Hematopoietic multipotent progenitor cell (in vitro differentiated cells): ENCODE measurements around the gene ZNF680. TPM values are rescaled to one million over a fixed set of nuclear protein-coding genes. Genes with fewer than 3 reads are reported as not detected.
A peak's percentile ranks its signal among the peaks of the same experiment; 100 is the strongest.
"Not testable (repeated sequence)": the region's sequence is repeated elsewhere in the genome, so short reads cannot be mapped to it uniquely, and the experiment has no call there.

Experiments
- DNase-seq, 3 donors: peaks; one replicate each; pipeline ENCODE4 v3.0.0-alpha.2; 2011 to 2015; ENCODE audit warnings: low read depth in 2 of 3, low spot score in 2 of 3
- total RNA-seq: library from RNA; depleted of rRNA; stranded (reverse); fragments of >200 nt; gene quantifications from one replicate; pipeline ENCODE4 v1.2.3, GENCODE V29; 2012

Gene ZNF680
- 4.6 TPM for total RNA-seq

GRCh38 chr7:64562626-64563278, at the start of gene ZNF680:
Gene ZNF680 (minus strand): TSS chr7:64563071. CDS start chr7:64562954, 117 bp downstream.
- peak; percentile 61 to 96 (median 89) for DNase-seq

- DNase-seq = no peak
Measured at GRCh38 chr7:64612452-64612851, 49.6 kb upstream of the ZNF680 start.

- no peak for DNase-seq
Measured at GRCh38 chr7:64611717-64612116, 48.8 kb upstream of the ZNF680 start.

GRCh38 chr7:64610997-64611396, 48.1 kb upstream of the ZNF680 start:
- no peak for DNase-seq

- no peak for DNase-seq
Measured at GRCh38 chr7:64608116-64608910, 45.4 kb upstream of the ZNF680 start.

GRCh38 chr7:64606385-64606784, 43.5 kb upstream of the ZNF680 start:
- no peak for DNase-seq

GRCh38 chr7:64603271-64603670, 40.4 kb upstream of the ZNF680 start:
- no peak for DNase-seq

GRCh38 chr7:64602518-64602917, 39.6 kb upstream of the ZNF680 start:
- no peak for DNase-seq

GRCh38 chr7:64602086-64602485, 39.2 kb upstream of the ZNF680 start:
- no peak for DNase-seq

GRCh38 chr7:64599359-64599758, 36.5 kb upstream of the ZNF680 start:
- DNase-seq = no peak

- no peak for DNase-seq
Measured at GRCh38 chr7:64590971-64591370, 28.1 kb upstream of the ZNF680 start.

GRCh38 chr7:64581926-64582894, 19.3 kb upstream of the ZNF680 start:
- DNase-seq = no peak

- no peak for DNase-seq
Measured at GRCh38 chr7:64581391-64581790, 18.5 kb upstream of the ZNF680 start.

- peak in 2 of 3 donors; percentile 29 to 45 for DNase-seq
Measured at GRCh38 chr7:64574540-64575099, 11.7 kb upstream of the ZNF680 start.

GRCh38 chr7:64570284-64570605, 7.4 kb upstream of the ZNF680 start:
- not testable (repeated sequence) for DNase-seq

GRCh38 chr7:64569372-64570283, 6.8 kb upstream of the ZNF680 start:
- DNase-seq = peak in 2 of 3 donors; percentile 50 to 55

GRCh38 chr7:64562256-64562625, 630 bp downstream of the ZNF680 start:
- DNase-seq = peak in 1 of 3 donors; percentile 6

GRCh38 chr7:64559206-64559605, 3.7 kb downstream of the ZNF680 start:
- DNase-seq = no peak

- DNase-seq = no peak
Measured at GRCh38 chr7:64558781-64559180, 4.1 kb downstream of the ZNF680 start.

GRCh38 chr7:64558323-64558705, 4.6 kb downstream of the ZNF680 start:
- DNase-seq = no peak
